MV-4-11 (cell line): ENCODE measurements around the gene KRTAP3-2.

Experiments used
- DNase-seq: peaks from one replicate; lab custom pipeline; 2025; lab: John Stamatoyannopoulos, UW

Gene KRTAP3-2

DNA sequence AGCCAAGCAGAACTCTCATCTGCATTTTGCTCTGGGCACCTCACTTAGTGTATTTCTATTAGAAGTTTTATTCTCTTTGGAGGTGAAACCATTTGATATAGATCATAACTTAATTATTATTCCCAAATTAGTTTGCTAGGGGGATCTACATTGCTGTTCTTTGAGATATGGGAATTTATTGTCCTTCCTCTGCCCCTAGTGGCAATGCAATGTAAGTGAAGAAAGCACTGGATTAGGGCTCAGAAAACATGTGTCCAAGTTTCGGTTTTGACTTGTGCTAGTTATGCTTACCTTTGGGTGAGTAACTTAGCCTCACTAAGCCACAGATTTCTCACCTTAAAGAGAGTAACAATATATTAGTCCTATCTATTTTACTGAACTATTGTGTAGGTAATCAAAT, 35.9 kb downstream of the KRTAP3-2 start:
- peak; percentile 2 for DNase-seq

DNA sequence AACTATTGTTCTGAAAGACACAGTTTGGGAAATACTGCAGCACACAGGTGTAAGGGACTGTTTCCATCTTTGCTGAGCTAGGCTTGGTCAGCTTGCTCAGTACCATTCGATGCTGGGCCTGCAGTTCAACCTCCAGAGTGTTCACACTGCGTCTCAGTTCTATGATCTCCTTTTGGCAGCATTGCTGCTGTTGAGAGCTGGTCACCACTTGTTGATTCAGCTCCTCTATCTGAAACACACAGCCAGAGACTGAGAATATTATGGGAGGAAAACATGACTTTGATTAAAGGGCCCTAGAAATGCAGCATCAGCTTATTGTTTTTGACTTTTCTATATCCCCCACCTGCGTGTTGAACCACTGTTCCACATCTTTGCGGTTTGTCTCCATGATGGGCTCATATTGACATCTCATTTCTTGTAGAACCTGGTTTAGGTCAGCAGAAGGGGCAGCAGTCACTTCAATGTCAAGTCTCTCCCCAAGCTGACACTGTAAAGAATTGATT, 37.6 kb downstream of the KRTAP3-2 start:
- no peak for DNase-seq

DNA sequence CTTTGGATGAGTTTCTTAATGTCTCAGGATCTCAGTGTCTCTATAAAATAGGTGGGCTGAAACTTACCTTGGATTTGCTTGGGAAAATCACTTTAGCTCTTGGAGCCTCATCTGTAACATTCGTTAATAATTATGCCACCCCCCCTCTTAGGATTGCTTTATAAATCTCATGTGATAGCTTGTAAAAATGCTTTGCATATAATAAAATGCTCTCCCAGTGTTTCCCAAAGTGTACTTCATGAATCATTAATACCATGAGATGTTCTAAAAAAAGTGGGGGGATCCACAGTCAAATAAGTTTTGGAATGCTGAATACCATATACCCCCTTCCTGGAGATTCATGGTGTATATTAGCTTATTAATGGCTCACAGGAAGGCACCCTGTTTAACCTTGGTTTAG, 38.1 kb downstream of the KRTAP3-2 start:
- DNase-seq: no peak

DNA sequence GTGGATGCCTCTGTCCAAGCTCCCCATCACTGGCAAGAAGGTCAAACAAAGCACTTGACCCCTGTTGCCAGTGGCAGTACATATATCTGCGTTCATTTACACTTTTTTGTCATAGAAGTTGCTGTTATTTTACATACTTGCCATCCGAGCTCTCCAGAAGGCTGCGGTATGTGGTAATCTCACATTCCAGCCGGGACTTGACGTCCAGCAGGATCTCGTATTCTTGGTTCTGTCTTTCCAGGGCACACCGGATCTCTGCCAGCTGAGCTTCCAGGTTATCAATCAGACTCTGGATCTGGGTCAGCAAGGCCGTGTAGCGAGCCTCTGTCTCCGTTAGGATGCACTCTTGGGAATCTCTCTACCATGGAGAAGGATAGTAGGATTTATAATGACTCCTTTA, 39.6 kb downstream of the KRTAP3-2 start:
- no peak for DNase-seq

DNA sequence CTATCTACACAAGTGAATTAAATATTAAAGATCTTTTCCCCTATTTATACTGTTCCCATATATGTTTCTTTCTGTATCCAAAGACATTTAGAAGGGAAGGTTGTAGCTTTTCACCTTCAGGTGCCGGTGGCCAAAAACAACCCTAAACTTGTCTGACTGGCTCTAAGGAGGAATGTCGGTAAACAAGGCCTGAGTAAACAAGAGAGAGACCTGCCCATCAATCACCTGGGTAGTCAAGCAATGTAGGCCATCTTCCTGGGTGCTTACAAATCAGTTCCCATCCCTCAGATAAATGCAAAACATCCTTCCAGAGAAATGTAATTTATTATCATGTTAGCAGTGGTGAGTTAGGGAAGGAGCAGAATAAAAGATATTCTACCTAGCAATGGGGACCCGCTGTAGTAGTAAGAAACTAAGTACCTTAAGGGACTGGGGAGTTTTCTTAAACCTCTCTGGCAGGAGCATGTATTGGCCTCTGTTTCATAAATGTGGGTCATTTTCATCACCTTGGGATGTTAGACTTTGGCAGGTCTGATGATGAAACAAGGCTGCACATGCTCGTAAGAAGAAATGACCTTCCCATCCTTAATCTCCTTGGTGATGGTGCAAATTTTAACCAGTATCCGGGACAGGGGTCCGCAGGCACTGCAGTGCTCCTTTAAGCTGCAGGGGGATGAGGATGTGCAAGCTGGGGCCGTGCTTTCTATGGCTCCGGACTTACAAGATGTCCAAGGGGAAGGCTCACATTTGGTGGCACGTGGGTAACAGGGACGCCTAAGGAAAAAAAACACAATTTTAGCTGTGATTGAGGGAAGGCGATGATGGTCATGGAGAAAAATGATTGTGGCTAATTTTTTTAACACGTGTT, 41.4 kb downstream of the KRTAP3-2 start:
- DNase-seq: no peak

DNA sequence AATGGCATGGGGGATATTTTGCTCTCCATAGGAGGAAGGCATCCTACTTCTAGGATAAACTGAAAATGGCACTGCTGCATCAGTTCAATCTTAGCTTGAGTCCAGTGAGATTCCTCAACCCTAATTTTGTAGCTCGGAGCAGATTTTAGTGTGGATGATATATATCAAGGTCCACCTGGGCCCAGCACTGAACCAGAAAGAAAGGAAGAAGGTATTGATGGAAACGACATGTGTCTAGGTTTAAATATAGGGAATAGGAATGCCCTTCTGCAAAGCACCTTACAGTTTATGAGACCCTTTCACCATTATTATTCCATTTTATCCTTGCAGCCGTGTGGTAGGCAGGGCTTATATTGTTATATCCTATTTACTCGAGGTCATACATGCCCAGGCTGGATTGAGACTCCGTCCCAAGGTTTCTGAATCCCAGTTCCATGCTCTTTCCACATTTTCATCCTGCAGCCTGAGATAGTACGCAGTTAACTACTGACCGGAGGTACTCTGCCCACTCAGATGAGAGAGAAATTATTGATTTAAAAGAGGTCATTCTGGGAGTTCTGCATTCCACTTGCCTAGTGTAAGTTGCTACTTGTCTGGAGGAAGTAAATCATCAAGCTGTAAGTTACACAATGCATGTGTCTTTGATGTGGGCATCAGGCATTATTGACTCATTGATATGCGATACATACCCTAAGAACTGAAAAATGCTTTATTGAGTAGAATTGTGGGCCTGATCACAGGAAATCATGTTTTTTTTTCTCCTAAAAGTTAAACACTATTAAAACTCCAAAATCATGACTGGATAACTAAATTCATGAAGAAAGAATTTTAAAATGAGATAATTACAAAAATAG, 43.1 kb downstream of the KRTAP3-2 start:
- peak; percentile 35 for DNase-seq

DNA sequence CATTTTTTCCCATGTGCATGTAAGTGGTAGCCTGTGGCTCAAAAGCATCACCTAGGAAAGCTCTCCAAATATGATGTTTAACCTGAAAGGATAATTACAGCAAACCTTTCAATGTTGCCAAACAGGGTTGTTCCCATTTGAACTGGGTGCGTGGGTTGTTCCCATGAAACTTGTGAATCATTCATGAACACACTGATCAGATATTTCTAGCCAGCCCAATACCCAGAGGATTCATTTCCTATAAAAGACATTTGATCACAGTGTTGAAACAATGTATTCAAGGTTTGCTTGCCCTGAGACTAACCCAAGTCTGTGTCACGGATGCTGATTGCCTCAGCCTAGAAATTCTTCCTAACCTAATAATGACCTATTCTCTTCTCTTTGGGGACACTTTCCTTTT, 45.8 kb downstream of the KRTAP3-2 start:
- DNase-seq: no peak

DNA sequence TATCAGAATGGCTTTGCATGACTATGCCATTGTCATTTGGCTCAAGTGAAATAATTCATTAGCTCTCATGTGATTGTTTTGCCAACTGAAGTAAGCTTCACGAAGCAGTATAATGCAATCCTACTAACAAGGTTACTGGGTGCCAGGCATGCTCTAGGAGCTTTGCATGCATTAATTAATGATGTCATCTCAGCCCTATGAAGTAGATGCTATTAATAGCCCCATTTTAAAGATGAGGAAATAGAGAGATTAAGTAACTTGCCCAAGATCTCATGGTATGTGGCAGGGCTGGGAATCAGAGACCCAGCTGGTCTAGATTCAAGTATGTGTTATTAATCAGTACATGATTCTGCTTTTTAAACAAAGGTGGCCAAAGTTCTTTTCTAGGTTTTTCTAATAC, 47.0 kb downstream of the KRTAP3-2 start:
- DNase-seq: peak; percentile 61

DNA sequence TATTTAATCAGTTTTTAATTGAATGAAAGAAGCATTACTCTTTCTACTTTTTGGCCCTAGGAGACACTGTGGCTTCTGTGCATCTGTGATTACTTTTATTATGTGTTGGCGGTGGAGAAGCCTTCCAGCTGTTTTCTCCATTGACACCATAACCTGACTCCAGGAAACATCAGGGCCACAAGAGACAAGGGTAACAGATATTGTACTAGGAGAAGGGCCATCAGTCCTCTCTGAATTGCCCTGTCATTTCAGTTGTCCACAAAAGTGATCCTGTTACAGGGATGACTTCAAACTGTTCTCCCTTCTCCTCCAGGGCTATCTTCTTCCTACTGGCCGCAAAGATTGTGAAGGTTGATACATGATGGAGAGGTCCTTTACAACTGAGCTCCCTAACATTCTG, 47.6 kb downstream of the KRTAP3-2 start:
- DNase-seq: no peak

DNA sequence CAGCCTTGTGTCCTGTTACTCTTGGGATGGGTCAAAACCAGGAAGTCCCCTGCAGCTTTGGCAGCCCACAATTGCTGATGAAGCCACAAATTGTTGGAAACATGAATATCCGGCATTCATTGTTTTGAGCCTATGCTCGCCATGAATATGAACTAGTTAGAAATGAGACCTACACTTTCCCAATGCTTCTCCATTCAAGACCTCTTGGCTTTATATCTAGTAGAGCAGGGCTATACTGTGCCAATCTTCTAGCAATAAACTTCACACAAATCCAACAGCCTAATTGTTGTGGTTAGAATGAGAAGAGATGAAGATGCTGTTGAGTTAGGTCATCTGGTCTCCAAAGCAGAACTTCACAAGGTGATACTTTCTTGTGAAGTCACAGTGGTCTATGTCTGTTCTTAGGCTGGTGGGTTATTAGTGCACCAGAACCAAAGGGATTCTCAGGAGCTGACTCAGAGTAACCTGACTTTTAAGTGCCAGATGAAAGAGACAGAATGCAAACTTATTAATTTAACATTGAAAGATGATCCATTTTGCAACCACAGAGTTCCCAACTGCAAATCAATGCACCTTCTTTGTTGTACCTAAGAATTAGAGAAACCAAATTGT, 48.6 kb downstream of the KRTAP3-2 start:
- no peak for DNase-seq

DNA sequence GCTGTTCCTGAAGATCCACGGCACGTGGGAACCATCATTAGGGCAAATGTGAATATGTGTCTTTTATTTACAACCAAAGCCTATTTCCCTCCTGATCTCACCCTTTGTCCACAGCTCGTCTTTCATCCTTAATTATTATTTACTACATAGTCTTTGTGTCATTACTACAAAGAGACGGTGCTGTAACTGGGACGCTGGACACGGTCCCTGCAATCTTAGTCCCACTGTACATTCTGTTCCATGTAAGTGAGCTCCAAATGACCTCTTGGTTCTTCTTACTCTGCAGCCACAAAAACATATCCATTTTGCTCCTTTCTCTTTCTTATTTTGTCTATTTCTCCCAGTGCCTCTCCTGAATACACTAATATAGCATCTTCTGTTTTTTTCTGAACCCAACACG, 49.5 kb downstream of the KRTAP3-2 start:
- DNase-seq: no peak

DNA sequence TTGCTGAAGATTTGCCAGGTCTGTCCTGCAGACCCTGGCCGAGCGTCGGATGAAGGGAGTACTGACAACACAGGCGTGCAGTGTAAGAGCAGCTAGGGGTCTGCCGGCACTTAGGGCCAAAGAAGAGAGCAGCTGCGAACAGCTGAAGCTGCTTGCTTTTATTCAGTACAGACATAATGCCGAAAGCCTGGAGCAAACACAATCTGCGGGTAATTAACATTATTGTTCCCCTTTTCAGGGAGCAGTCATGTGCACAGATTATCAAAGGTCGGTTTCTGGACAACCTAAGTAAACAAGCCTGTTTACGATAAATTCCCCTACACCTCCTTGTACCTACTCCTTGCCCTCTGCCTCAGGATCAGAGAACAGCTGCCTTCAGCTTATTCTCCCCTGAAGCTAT, 50.3 kb downstream of the KRTAP3-2 start:
- no peak for DNase-seq
